KMS-11 (cell line): ENCODE measurements around the gene PSMD13.

ENCODE experiments used
- H2AFZ ChIP-seq: fragments of 200-600 bp; sonication (generic); 2 replicates; pipeline ENCODE4 v1.6.1; 2016; ENCODE audit warnings: antibody characterized with exemption, mixed run types, low read depth
- H3K27ac ChIP-seq: fragments of 200-600 bp; sonication (generic); 2 replicates; pipeline ENCODE4 v1.6.1; 2016; ENCODE audit warnings: mild to moderate bottlenecking, mixed run types
- H3K27me3 ChIP-seq: fragments of 200-600 bp; sonication (generic); 2 replicates; pipeline ENCODE4 v1.6.1; 2017; ENCODE audit warnings: mild to moderate bottlenecking, low read depth, mixed run types, moderate library complexity; ENCODE audit not compliant: insufficient read depth
- H3K36me3 ChIP-seq: fragments of 200-600 bp; sonication (generic); 2 replicates; pipeline ENCODE4 v1.6.1; 2017; ENCODE audit warnings: mild to moderate bottlenecking, mixed run types; ENCODE audit not compliant: insufficient read depth
- H3K4me1 ChIP-seq: fragments of 200-600 bp; sonication (generic); 2 replicates; pipeline ENCODE4 v1.6.1; 2016; ENCODE audit warnings: mild to moderate bottlenecking, low read depth, mixed run types; ENCODE audit not compliant: poor library complexity, severe bottlenecking
- H3K4me2 ChIP-seq: fragments of 200-600 bp; sonication (generic); 2 replicates; pipeline ENCODE4 v1.7.0; 2016; ENCODE audit warnings: mild to moderate bottlenecking, mixed run types
- H3K4me3 ChIP-seq: fragments of 200-600 bp; sonication (generic); IDR thresholded peaks from 2 replicates; pipeline ENCODE4 v1.6.1; 2017; ENCODE audit warnings: low read depth, low read length, mixed read lengths; ENCODE audit not compliant: insufficient read depth
- H3K79me2 ChIP-seq: fragments of 200-600 bp; sonication (generic); 2 replicates; pipeline ENCODE4 v1.6.1; 2016; ENCODE audit warnings: low read depth, mixed run types; ENCODE audit not compliant: insufficient read depth
- H3K9ac ChIP-seq: fragments of 200-600 bp; sonication (generic); 2 replicates; pipeline ENCODE4 v1.6.1; 2016; ENCODE audit warnings: mild to moderate bottlenecking, mixed run types
- H4K20me1 ChIP-seq: fragments of 200-600 bp; sonication (generic); 2 replicates; pipeline ENCODE4 v1.6.1; 2016; ENCODE audit warnings: mild to moderate bottlenecking, mixed run types; ENCODE audit not compliant: insufficient read depth
- CTCF ChIP-seq: fragments of 200-600 bp; sonication (generic); conservative IDR thresholded peaks from 2 replicates; pipeline ENCODE4 v1.6.1; 2017; ENCODE audit warnings: low read depth, mild to moderate bottlenecking, antibody characterized with exemption, low read length, moderate library complexity, mixed read lengths

PSMD13 gene

GRCh38 chr11:250274-250673 lies 13.5 kb downstream of the PSMD13 start:
- no peak for TF ChIP-seq CTCF
- Histone ChIP-seq H2AFZ (no peak overlapping the region), H3K4me2 (no peak overlapping the region), H3K79me2 (no peaks in the 10 kb centered on the region), H3K4me3 (no peak overlapping the region), H3K9ac (no peak overlapping the region), H3K27ac (no peak overlapping the region), H3K4me1 (no peaks in the 10 kb centered on the region), H4K20me1 (no peaks in the 10 kb centered on the region), H3K36me3 (no peaks in the 10 kb centered on the region; the same call in 1 of the 2 replicates), H3K27me3 (no peaks in the 10 kb centered on the region)

- Histone ChIP-seq H3K4me2 (no peak overlapping the region), H2AFZ (no peak overlapping the region), H3K27ac (no peak overlapping the region), H3K79me2 (no peaks in the 10 kb centered on the region), H3K9ac (no peak overlapping the region), H4K20me1 (no peaks in the 10 kb centered on the region), H3K4me3 (no peak overlapping the region), H3K4me1 (no peaks in the 10 kb centered on the region), H3K27me3 (no peaks in the 10 kb centered on the region), H3K36me3 (no peaks in the 10 kb centered on the region; the same call in 1 of the 2 replicates)
- TF ChIP-seq CTCF = peak; percentile 81
Observed at GRCh38 chr11:250740-251299, 14.0 kb downstream of the PSMD13 start.

GRCh38 chr11:251550-251949 lies 14.8 kb downstream of the PSMD13 start:
- Histone ChIP-seq H2AFZ (no peak overlapping the region), H3K36me3 (no peaks in the 10 kb centered on the region; the same call in 1 of the 2 replicates), H3K27me3 (no peaks in the 10 kb centered on the region), H3K9ac (no peak overlapping the region), H4K20me1 (no peaks in the 10 kb centered on the region), H3K27ac (no peak overlapping the region), H3K4me1 (no peaks in the 10 kb centered on the region), H3K4me2 (no peak overlapping the region), H3K79me2 (no peaks in the 10 kb centered on the region), H3K4me3 (no peak overlapping the region)
- TF ChIP-seq CTCF = no peak

GRCh38 chr11:252666-253065 lies 15.9 kb downstream of the PSMD13 start:
- Histone ChIP-seq H3K4me2 (no peak overlapping the region), H3K79me2 (no peaks in the 10 kb centered on the region), H3K36me3 (no peaks in the 10 kb centered on the region), H3K4me1 (no peaks in the 10 kb centered on the region), H3K27me3 (no peaks in the 10 kb centered on the region), H4K20me1 (no peaks in the 10 kb centered on the region), H3K27ac (no peak overlapping the region), H2AFZ (no peak overlapping the region), H3K9ac (no peak overlapping the region), H3K4me3 (no peak overlapping the region)
- no peak for TF ChIP-seq CTCF
